CD4-positive, alpha-beta T cell treated with Interleukin-4 for 4 hours (primary cell): Measurements from ENCODE around the gene XYLT1.
A peak's percentile ranks its signal among the peaks of the same experiment; 100 is the strongest.

ENCODE experiments used
- DNase-seq: peaks from one replicate; pipeline ENCODE4 v3.0.0-alpha.2; 2020

XYLT1 gene

DNA sequence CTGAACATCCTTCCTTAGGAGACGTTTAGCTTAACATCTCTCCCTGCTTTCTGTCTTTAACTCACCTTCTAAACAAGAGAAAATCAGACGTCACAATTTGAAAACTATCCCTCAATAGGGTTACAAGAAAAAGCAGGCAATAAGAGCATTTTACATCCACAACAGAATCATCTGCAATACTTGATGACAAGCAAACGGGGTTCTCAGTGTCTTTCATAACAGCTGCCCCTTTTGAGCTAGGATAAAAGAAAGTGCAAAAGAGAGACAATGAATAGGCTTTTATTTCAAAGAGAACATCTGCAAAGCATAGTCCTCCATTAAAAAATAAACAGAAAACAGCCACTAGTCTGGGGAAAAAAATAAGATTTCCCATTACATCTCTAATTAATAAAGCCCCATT is 13.2 kb downstream of the XYLT1 start:
- DNase-seq: no peak

DNA sequence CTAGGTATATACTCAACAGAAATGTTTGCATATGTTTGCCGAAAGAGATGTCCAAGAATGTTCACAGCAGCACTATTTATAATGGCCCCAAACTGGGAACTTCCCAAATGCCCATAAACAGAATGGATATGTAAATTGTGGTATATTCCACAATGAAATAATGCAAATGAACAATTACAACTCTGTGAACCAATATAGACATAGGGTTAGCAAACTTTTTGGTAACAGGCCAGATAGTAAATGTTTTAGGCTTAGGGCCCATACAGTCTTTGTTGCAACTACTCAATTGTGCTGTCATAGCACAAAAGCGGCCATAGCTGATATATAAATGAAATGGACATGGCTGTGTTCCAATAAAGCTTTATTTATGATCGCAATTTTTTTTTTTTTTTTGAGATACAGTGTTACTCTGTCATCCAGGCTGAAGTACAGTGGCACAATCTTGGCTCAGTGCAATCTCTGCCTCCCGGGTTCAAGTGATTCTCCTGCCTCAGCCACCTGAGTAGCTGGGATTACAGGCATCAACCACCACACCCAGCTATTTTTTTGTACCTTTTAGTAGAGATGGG is 16.5 kb downstream of the XYLT1 start:
- DNase-seq: no peak

DNA sequence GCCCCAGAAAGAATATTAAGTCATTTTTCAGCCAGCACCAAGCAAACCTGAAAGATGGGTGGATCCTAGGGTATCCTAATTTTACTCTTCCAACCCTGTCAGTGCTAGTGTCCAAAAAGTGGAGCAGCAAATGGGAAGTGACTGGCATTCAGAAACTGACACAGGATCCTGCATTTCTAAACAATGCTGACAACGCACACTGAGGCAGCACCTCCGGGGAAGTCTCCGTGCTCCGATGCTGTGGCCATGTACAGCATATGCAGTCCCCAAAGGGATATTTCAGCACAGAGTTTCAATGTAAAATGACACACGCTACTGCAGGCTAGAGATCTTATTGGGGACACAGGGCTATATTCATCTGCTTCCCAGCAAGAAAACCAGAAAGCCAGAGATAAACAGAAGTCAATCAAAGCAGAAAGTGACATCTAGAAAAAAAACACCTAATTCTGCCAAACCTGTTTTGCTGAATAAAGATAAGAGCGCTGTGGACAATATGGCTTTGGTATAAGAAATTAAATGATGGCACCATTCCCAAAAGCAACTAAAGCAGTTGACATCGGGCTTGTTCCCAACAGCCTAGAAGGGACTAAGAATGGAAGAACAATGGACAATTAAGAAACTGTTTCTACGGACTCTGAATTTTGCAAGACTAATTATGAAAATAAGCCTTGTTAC is 17.3 kb downstream of the XYLT1 start:
- no peak for DNase-seq

DNA sequence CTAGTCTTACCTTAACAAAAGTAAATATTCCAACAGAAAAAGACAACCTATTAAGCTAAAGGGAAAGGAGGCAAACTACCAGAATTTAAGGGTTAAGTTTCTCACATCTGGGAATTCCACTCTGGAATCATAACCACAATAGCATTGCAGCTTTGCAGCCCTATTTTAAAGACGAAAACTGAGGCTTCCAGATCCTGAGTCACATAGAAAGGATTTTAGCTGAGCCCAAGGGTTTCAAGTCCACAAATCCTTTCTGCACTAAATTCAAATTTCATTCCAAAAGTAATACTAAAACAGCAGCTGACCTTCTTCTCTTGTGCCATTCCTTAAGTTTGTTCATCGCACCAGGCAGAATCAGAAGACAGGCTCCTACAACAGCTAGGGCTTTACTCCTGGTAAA is 17.8 kb downstream of the XYLT1 start:
- no peak for DNase-seq

DNA sequence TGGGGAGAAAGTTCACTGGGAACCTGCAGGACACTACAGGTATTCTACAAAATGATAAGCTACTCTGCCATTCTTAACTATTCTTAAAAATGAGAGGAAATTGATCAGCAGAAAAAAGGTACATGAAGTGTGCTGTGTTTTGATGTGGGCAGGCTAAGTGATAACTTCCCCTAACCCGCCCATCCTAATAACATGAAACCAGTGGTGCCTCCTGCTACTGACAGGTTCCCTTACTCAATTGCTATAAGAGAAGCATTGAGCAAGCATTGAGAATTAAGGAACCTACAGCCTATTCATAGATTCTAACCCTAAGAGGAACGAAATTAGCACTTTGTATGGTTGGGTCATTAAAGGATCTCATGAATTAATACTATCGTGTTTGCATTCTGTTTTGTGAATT is 18.9 kb downstream of the XYLT1 start:
- peak; percentile 54 for DNase-seq

DNA sequence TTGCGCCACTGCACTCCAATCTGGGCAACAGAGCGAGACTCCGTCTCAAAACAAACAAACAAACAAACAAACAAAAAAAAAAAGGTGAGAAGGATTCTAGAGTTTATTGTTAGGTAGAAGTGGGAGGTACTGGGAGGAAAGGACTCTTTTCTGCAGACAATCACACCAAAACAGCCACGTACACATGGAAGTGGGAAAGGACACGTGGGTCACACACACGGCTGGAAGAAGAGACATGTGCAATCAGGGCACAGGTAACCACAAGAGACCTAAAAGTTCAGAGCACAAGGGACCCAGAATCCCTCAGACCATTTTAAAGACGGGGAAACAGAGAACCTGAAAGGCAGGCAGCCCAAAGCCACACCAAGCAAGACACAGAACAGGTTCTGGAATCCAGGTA is 20.5 kb downstream of the XYLT1 start:
- DNase-seq: no peak

DNA sequence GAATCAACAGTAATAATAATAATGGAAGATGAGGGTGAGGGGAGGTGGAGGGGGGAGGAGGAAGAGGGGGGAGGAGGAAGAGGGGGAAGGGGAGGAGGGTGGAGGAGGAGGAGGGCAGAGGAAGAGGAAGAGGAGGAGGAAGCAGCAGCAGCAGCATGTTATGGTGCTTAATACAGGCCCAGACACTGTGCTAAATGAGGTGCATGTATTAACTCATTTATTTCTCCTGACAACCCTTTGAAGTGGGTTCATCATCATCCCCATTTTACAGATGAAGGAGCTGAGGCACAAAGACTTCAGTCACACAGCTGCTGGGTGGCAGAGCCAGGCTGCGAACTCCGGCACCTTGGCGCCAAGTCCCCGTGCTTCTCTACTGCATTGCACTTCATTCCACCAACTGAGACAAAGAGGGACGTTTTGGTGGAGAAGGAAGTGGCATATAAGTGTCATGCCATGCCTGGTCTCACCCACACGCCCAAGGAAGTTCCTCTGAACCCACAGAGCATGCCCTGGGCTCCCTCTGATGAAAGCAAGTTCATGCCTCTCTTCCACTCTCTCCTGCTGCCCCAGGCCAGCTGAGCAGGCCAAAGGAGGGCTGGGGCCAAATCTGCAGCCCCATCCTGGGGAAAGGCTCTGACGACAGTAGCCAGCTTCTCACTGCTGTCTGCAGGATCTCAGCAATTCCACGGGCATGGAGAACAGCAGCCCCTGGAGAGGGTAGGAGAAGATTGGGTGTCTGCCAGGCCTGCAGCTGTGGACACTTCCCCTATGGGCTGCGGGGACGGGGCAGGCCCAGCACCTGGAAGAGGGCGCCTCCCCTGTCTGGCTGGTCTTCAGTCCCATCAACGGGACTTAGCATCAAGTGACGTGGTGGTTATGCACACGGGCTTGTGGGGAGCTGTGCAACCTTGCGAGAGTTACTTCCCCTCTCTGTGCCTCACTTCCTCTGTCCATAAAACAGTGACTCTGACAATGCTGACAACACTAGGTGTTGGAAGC is 21.8 kb downstream of the XYLT1 start:
- DNase-seq: peak; percentile 63

DNA sequence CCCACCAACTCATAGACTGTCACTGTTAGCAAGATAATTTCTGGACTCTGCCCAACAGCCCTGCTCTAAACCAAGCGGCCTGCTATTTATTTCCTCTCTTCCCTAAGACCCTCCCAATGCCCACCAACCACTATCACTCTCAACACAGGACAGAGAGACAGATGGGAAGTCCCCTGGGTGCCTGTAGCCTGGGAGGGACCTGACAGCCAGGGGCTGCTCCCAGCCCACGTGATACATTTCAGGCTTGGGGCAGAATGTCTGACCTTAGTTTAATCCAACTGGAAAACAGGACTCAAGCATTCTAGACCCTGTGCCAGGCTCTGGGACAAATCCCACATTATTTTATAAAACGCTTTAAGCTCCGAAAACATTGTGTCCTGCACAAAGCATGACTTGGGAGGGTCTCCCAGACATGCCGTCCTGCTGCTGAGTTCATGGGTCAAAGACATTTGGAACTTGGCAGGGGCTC is 23.6 kb downstream of the XYLT1 start:
- no peak for DNase-seq

DNA sequence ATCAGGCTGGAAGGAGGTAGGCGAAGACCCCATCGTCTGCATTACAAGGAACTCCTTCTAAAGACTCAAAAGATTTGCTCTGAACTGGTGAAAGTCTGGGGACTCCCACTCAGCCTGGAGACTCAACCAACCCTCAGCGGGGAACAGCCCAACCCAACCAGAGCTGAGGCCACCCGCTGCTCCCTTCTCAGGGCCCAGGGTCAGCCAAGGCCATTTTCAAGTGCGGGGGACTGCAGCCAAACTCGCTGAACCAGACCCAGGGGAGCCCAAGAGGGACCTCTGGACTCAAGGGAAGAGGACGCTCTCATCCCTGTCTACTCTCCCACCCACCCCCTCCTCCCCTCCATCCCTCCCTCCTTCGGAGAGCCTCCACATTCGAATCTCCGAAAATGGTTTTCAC is 24.1 kb downstream of the XYLT1 start:
- DNase-seq: no peak

DNA sequence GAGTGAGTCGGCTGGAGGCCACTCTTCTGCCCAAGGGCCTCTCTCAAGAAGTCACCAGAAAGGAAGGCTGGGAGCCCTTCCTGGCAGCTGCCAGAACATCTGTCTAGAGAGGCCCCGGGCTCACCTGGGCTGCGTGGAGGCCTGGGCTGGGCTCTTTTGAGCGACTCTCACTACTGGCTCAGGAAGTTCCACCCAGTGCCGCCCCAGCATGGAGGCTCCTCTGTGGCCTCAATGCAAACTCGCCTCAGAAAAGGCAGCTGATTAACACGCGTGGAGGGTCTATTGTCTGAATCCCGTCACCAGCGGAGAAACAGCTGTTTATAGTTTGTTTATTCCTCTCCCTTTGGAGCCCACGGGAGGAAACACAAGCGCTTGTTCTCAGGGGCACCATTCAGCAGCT is 25.3 kb downstream of the XYLT1 start:
- DNase-seq: no peak

DNA sequence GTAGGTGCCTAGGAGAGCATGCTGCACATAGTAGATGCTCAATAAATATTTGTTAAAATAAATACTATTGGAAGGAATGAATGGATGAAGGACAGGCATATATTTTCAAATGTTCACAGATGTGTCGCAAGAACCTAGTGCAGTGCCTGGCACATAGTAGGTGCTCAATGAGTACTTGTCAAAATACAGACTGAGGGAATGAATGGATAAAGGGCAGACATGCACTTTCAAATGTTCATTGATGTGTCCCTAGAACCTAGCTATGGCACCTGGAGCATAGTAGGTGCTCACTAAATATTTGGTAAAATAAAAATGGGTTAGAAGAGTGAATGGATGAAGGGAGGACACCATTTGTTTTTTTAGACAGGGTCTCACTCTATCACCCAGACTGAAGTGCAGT is 26.1 kb downstream of the XYLT1 start:
- no peak for DNase-seq

DNA sequence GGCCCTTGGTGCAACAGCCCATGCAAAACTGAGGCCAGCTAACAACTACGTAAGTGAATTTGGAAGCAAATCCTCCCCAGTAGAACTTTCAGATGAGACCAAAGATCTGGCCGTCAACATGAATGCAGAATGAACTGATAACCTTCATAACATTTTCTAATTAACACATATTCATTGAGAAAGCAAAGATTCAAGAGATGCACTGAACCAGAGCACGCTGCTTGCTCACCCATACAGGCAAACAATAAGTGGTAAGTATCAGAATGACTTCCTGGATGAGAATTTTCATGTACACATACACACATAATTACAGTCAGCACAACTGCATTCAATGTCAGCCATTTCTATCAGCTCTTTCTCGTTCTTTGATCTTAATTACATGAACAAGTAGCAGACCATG is 30.6 kb downstream of the XYLT1 start:
- no peak for DNase-seq

DNA sequence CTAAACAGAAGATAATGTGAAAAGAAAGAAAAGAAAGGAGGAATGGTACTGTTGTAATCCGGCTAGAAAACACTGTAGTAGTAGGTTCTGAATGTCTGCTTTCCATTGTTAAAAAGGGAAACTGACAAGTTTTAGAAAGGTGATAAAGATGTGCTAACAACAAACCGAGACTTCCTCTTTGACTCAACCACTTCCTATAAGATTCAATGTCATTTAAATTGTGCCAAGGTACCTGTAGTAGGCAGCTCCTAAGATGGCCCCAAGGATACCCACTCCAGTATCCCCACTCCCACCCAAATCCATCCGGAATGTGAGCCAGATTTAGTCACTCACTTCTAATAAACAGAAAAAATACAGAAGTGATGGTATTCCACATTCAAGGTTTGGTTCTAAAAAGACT is 31.2 kb downstream of the XYLT1 start:
- DNase-seq: peak; percentile 40

DNA sequence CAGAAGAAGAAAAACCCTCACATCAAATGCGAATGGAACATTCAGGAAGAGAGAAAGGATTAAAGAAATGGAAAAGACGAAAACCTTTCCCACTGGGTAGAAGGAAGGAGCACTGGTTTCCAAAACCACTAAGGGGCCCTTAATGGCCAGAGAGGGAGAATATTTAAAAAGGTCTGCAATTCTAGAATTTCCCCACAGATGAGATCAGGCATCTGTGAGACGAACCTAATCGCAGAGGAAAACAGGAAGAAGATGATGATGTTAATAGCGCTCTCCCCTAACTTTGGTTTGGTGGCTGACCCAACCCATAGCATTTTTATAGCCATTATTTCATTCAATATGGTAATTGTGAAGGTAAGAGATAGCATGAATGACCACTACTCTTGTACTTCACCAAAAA is 32.8 kb downstream of the XYLT1 start:
- no peak for DNase-seq

DNA sequence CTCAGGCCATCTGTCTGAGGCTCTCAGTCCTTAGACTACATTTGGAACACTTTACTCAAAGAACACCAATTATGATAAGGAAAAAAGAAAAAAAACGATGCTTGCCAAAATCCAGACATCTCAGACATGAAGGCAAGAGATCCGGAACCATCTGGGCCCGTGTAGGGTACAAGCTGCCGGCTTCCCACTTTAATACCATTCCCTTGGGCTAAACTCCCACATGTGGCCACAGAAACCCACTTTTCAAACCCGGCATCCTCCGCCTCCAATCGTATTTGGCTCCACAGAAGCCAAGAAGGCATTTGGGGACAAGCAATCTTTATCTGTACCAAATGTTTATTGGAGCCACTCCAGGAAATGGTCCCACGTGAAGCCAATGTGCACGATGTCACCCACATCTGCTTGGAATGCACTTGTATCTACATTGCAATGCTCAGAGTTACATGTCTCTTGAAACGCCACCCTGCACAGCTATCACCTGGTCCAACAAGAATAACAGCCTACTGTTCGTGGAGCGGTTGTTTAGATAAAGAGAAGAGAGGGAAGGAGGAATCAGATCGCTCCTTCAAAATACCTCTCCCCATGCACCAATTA is 33.5 kb downstream of the XYLT1 start:
- DNase-seq: no peak

DNA sequence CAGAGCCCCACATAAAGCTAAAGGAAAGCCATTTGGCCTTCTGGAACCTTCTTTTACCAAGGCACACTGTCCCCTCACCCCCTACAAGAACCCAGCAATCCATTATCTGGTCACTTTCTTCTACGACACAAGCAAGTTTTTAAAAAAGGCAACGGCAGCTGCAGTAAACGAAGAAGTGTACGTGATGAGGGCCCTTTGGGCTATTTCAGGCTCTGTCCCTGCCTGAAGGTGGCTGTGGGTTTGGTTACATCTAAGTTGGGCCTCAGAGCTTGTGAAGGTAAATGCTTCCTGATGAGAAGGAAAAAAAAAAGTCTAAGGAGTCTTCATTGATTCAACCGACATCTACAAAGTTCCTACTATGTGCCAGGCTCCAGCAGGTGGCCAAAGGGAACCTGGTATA is 35.4 kb downstream of the XYLT1 start:
- no peak for DNase-seq

DNA sequence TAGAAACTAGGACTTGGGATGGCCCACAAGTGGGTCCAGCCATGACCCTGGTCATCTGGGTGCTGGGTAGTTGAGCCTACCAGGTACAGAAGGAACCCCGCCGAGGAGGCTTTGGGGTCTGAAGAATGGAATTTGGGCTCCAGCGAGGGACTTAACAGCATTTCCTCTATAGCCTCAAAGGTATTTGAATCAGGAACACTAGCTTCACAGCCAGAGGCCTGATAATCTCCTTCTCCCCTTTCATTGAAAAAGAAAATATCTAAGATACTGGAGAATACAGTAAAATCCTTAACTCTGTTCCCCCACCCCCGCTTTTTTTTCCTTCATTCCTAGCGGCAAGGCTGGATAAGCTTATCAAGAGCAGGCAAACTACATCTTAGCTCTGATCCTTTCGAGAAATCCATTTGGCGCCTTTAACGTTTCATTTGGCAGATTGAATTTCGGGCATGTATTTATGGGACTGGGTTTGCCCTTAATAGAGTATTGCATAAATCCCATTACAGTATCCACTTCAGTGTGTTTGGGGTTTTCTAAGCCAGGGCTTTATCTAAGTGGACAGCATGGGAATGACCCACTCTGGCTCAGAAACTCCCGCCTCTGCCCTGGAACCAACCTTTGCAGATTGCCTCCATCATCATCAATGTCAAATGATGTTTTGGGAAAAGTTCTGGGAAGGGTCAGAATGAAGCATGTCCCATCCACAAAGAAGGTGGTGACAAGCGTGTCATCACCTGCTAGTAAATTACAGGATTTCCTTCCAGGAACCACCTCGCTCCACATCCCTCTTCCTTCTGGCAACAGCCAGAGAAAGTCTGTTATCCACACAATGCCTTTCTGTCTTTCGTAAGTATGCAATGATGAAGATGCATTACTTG is 36.9 kb downstream of the XYLT1 start:
- no peak for DNase-seq

DNA sequence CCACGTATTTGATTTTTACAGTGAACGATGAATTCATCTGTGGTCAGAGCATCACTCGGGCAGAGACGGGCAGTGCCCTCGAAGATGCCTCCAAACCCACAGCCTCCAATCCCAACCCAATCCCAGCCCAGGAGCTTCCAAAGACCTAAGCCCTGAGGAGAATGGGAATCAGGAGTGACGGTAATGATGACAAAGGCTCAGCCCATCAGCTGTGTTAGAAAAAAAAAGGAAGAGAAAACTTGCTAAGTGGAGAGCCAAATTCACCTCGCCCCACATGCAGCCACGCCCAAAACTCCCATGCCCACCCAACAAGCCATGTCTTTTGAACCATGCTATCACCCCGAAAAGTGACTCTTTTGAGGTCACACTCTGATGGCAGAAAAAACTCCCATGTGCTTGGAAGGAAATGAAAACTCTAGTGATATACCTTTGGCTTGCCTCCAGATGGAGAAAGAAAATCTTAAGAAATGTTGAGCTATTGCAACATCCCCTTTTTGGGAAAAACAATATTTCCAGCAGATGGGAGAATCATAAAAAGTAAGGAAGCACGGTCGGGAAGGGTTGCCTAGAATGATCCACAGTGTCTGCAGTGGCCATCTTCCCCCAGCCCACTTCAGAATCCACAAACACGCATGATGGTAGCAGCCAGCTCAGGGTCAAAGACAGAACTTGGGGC is 37.7 kb downstream of the XYLT1 start:
- DNase-seq: no peak

DNA sequence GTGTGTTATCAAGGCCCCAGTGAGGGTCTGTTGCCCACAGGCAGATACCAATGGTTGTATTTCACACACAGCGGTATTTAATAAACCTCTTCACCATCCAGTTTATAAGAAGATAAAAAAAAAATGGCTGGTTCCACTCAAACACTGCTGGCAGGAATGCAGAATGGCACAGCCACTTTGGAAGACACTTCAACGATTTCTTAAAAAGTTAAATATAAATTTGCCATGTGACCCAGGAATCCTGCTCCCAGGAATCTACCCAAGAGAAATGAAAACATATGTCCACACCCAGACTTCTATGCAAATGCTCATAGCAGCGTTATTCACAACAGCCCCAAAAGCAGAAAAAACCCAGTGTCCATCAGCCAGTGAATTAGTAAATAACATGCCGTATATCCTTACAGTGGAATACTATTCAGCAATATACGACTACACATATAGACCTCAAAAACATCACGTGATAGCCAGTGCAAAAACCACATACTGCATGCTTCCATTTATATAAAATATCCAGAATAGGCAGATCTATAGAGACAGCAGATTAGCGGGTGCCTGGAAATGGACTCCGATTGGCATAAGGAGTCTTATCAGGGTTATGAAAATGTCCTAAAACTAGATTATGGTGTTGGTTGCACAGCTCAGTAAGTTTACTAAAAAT is 38.7 kb downstream of the XYLT1 start:
- no peak for DNase-seq

DNA sequence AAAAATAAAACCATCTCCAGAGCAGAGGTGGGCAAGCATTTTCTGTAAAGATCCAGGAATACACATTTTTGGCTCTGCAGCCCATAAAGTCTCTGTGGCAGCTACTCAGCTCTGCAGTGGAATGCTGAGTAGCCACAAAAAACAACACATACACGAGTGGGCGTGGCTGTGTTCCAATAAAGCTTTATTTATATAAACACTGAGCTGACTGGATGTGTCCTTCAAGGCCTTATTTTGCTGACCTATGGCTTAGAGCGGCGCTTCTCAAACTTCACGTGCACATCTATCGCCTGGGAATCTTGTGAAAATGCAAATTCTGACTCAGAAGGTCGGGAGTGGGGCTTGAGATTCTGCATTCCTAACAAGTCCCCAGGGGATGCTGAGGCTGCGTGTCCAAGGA is 39.7 kb downstream of the XYLT1 start:
- DNase-seq: no peak

DNA sequence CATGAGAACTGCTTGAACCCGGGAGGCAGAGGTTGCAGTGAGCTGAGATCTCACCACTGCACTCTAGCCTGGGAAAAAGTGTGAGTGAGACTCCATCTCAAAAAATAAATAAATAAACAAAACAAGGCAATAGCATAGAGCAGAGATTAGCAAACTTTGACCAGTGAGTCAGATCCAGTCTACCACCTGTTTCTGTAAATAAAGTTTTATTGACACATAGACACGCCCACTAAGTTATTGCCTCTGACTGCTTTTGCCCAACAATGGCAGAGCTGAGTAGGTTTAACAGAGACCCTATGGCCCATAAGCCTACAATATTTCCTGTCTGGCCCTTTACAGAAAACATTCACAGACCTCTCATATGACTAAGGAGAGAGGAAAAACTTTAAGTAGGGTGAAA is 44.3 kb downstream of the XYLT1 start:
- DNase-seq: no peak
